GM19395 (cell line): Measurements from ENCODE around the gene OR2G6.
"Not testable (repeated sequence)": the region's sequence is repeated elsewhere in the genome, so short reads cannot be mapped to it uniquely, and the experiment has no call there.

ENCODE experiments used
- ATAC-seq: cut with Tn5 transposase; IDR thresholded peaks from one replicate; pipeline ENCODE4 v1.9.1; 2021; ENCODE audit warnings: mild to moderate bottlenecking, moderate library complexity; ENCODE audit not compliant: unreplicated experiment

Gene OR2G6

DNA sequence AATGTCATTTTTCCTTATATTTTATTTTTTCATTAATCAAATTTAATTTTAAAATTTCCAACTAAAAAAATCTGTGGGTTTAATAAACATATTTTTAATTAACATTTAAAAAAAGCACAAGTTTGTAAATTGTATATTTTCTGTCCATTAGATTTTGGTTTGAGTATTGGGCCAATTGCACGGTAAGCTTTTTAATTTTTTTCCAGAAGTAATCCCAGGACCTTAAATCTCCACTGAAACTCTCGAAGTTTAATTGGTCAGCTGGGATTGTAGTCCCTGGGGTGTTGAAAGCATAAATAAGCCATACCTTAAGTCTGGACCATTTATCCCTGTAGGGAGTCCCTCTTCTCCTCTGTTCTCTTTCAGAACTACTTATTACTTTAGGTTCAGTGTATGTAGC is at the start of gene OR2G6:
OR2G6 (plus strand) TSS at position 301 of the 400 bp plus-strand sequence. CDS start 13,574 bp downstream, outside the sequence.
- not testable (repeated sequence) for ATAC-seq

DNA sequence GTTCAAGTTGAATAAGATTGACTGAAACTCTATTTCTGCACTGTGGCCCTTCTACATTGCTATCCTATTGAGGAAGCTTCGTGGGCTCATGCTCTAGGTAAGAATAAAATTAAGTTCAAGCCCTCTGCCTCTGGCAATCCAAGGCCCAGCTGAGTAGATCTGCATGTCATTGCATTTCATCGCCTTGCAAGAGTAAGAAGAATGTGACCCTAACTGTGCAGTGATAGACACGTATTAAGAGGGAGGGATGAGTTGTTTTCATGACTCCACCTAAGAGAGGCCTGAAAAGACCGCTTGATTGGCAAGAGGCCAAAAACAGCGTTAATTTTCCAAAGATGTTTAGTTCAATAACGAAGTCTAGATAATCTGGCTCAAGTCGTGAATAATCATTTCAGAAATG is 48.8 kb upstream of the OR2G6 start:
- ATAC-seq = not testable (repeated sequence)

DNA sequence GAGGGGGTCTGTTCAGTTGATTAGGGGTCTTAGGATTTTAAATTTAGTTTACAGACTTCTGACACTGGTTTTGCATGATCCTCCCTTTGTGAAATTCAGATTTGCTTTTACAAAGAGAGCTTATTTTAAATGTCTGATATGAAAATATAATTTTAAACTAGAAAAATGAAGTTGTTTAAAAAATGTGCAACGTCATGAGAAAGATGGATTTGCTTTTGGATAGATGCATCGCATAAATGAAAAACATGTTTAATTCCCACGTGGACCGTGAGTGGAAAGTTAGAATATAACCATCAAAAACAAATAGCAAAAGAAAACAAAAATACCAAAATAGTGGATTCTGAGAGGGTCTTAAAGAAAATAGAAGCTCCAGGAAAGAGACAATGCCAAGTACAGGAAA is 36.7 kb upstream of the OR2G6 start:
- no peak for ATAC-seq

DNA sequence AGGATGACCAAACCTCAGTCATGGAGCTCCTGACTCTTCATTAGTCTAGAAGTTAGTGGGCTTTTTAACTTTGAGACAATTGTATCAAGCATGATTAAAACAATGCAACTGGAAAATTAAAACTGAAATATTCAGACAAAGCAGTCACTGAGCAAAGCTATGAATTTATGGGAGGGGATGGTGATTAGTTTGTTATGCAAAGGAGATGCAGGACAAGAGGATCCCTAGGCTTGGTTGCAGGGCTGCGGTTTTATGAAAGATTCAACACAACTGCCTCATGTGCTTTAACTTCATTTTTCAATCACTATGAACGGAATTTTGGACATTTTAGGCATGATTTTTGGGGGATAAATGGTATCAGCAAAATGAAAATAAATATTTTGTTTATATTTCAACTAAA is 35.8 kb upstream of the OR2G6 start:
- ATAC-seq = not testable (repeated sequence)

DNA sequence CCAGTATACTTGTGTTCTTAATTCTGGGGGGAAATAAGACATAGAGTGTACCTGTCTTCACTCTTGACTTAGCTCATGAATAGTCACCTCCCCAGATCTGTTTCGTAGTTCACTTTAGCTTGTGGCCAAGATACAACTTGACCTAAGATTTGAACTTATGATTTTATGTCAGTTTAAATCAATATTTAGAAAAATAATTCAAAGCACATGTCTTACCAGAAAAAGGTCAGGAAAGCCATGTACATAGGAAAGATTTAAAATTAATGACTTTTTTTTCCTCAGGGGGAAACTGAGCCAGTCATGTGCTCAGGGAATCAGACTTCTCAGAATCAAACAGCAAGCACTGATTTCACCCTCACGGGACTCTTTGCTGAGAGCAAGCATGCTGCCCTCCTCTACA is 34.8 kb upstream of the OR2G6 start, which contains the start of gene OR2T3:
OR2T3 (plus strand) TSS at position 301 of the 400 bp plus-strand sequence; CDS start at position 301, 0 bp downstream.
- not testable (repeated sequence) for ATAC-seq

DNA sequence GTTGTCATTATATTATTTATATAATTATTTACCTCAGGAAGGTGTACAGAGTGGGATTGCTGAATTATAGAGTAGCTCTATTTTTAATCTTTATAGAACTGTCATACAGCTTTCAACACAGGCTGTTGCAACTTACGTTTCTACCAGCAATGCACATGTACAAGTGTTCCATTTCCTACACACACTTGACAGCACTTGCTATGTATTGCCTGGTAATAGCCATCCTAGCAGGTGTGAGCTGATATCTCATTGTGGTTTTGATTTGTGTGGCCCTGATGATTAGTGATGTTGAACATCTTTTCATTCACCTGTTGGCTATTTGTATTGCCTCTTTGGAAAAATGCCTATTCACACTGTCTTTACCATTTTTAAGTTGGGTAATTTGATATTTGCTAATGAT is 32.2 kb upstream of the OR2G6 start:
- peak; percentile 79 for ATAC-seq

DNA sequence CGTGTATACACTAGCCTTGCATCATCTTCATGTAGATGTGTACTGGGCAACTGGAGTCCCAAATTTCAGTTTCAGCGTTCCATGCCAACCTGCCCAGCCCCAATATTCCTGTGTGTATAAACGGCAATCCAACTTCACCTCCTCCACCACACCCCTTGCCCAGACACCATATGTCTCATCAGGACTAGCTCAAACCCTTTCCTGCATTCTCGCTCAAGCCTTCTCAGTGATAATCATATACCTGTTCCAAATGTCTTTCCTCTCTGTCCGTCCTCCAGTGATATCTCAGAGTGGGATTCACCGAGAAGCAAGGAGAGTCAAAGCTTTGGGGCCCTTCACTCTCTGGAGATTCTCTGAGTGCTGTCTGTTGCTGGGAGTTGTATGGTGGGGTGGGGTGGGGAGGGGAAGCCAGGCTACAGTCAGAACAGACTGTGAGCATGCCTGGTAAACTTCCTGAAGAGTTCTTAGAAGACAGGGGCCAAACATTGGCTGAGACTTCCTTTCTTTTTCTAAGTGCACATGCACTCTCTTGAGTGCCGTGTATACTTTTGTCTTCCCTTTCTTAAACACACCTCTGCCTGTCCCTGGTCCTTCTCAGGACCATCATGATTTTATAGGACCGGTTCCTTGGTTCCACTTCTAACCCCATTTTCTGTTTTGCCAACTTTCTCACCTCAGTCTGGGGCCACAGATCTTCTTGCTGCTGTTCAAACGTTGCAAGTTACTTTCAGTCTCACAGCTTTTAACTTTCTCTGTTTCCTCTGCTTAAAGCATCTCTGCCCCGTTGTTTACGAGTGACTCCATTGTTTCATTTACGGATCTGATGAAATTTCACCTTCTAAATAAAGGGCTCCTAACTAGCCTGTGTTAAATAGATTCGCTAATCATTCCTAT is 25.9 kb upstream of the OR2G6 start:
- peak; percentile 93 for ATAC-seq

DNA sequence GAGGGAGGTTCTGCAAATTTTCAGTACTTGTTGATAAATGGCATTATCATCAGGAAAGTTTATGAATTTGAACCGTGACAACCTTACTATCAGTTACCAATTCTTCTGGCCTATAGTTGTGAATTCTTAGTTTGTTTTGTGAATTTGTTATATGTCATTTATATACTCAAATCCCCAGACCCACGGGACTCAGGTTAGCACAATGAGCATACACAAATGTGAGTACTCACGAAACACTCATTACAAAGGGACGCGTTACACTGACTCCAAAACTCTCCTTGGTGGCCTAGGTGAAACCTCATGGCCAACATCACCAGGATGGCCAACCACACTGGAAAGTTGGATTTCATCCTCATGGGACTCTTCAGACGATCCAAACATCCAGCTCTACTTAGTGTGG is 19.6 kb upstream of the OR2G6 start, which contains the start of gene OR2T5:
OR2T5 (plus strand) TSS at position 301 of the 400 bp plus-strand sequence; CDS start at position 301, 0 bp downstream.
- not testable (repeated sequence) for ATAC-seq

DNA sequence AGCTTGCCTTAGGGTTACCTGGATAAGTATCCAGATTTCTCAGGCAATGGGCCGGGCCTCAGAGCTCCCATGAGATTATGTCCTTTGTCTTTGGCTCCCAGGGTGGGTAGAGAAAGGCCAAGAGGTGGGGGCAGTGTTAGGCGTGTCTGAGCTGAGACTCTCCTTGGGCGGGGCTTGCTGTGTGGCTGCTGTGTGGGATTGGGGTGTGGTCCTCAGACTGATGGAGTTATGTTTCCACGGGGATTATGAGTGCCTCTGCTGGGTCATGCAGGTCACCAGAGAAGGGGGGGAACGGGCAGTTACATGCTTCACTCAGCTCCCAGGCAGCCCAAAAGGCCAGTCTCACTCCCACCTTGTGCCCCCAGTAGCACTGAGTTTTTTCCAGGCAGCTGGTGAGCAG is 11.2 kb upstream of the OR2G6 start:
- ATAC-seq = not testable (repeated sequence)

DNA sequence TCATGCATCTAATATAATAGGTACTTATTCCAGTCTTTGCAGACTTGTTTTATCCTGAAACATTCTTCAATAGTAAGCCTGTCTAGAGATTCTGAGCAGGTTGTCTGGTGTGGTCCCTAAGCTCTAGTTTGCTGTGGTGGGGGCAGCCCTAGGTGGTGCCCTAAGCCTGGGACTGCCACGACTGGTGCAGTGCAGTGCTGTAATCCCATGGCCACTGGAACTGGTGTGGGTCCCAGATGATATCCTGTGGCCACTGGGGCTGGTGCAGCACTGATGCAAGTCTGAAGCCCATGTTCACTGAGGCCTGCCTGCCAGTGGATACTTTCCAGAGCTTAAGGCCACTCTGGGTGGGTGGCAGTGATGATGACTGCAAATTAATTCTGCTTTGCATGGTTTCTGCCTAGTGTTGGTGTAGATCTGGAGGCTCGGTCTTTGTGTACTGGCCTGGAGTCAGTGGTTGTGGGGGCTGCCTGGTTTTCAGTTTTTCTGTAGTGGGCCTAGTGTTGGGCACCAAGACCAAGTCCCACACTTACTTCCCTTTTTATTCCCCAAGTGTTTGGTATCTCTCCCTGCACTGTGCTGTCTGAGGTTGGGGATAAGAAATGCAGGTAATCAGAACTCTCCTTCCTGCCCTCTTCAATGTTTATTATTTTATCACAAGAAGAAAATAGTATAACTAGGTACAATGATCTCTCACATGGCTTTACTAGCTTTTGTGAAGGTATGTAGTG is 7.4 kb upstream of the OR2G6 start:
- not testable (repeated sequence) for ATAC-seq

DNA sequence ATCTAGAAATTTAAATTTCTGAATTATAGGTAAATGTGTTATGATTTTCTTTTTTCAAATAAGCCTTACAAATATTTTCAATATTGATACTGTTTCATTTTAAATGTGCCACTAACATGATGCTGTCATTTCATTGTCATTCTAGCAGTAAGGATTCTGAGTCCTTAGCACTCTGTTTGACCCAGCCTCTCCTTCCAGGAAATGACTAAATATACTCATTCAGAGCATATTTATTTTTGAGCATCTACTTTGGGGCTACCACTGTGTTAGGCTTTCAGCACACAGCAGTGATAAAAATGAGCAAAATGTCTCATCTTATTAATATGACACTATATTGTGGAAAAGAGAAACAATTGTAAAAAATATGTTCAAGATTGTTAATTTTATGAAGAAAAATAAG is 2.3 kb downstream of the OR2G6 start:
- peak; percentile 67 for ATAC-seq

DNA sequence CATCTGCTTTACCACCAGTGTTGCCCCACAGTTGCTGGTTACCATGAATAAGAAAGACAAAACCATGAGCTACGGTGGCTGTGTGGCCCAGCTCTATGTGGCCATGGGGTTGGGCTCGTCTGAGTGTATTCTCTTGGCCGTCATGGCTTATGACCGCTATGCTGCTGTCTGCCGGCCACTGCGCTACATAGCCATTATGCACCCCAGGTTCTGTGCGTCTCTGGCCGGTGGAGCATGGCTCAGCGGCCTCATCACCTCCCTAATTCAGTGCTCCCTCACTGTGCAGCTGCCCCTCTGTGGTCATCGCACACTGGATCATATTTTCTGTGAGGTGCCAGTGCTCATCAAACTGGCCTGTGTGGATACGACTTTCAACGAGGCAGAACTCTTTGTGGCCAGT is 14.0 kb downstream of the OR2G6 start:
- ATAC-seq = no peak

DNA sequence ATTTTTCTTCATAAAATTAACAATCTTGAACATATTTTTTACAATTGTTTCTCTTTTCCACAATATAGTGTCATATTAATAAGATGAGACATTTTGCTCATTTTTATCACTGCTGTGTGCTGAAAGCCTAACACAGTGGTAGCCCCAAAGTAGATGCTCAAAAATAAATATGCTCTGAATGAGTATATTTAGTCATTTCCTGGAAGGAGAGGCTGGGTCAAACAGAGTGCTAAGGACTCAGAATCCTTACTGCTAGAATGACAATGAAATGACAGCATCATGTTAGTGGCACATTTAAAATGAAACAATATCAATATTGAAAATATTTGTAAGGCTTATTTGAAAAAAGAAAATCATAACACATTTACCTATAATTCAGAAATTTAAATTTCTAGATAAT is 29.6 kb downstream of the OR2G6 start:
- peak; percentile 67 for ATAC-seq

DNA sequence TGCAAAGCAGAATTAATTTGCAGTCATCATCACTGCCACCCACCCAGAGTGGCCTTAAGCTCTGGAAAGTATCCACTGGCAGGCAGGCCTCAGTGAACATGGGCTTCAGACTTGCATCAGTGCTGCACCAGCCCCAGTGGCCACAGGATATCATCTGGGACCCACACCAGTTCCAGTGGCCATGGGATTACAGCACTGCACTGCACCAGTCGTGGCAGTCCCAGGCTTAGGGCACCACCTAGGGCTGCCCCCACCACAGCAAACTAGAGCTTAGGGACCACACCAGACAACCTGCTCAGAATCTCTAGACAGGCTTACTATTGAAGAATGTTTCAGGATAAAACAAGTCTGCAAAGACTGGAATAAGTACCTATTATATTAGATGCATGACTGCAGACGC is 39.5 kb downstream of the OR2G6 start:
- ATAC-seq = not testable (repeated sequence)

DNA sequence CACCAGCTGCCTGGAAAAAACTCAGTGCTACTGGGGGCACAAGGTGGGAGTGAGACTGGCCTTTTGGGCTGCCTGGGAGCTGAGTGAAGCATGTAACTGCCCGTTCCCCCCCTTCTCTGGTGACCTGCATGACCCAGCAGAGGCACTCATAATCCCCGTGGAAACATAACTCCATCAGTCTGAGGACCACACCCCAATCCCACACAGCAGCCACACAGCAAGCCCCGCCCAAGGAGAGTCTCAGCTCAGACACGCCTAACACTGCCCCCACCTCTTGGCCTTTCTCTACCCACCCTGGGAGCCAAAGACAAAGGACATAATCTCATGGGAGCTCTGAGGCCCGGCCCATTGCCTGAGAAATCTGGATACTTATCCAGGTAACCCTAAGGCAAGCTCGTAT is 43.2 kb downstream of the OR2G6 start:
- ATAC-seq = not testable (repeated sequence)

DNA sequence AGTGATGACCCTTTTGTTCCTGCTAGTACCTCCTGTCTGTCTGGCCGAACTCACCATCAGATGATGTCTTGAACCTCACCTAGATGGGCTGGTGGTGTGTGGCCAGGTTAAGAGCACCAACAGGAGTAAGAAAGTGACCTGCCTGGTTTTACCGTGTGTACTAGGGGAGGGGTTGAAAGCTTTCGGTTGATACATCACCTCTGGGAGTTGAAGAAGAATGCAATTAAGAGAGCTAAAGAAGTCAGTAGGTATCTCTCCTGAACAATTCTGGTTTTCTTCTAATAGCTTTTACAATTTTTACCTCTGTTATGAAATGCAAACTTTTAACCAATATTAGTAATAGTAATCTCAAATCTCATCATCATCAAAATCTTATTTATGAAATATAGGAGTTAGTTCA is 54.8 kb downstream of the OR2G6 start, which contains the start of gene OR2T29:
OR2T29 (minus strand) TSS at position 101 of the 400 bp plus-strand sequence. CDS start 3,281 bp downstream, outside the sequence.
- ATAC-seq = not testable (repeated sequence)

DNA sequence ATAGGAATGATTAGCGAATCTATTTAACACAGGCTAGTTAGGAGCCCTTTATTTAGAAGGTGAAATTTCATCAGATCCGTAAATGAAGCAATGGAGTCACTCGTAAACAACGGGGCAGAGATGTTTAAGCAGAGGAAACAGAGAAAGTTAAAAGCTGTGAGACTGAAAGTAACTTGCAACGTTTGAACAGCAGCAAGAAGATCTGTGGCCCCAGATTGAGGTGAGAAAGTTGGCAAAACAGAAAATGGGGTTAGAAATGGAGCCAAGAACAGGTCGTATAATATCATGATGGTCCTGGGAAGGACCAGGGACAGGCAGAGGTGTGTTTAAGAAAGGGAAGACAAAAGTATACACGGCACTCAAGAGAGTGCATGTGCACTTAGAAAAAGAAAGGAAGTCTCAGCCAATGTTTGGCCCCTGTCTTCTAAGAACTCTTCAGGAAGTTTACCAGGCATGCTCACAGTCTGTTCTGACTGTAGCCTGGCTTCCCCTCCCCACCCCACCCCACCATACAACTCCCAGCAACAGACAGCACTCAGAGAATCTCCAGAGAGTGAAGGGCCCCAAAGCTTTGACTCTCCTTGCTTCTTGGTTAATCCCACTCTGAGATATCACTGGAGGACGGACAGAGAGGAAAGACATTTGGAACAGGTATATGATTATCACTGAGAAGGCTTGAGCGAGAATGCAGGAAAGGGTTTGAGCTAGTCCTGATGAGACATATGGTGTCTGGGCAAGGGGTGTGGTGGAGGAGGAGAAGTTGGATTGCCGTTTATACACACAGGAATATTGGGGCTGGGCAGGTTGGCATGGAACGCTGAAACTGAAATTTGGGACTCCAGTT is 57.9 kb downstream of the OR2G6 start:
- ATAC-seq = peak; percentile 93

DNA sequence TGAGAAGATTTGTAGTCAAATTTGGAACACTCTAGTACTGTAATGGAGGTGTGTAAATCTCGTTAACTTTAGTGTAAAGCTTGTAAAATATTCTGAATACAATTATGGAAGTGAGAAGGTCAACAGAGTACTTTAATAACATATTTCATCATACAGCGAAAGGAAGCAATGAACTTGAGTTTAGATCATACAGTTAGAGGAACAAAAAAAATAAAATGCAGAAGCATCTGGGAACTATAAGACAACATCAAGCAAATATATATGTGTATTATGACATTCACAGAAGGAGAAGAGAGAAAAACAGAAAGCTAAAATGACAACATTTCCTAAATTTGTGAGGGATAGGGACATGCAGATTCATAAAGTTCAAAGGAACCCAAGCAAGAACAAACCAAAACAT is 61.2 kb downstream of the OR2G6 start:
- not testable (repeated sequence) for ATAC-seq

DNA sequence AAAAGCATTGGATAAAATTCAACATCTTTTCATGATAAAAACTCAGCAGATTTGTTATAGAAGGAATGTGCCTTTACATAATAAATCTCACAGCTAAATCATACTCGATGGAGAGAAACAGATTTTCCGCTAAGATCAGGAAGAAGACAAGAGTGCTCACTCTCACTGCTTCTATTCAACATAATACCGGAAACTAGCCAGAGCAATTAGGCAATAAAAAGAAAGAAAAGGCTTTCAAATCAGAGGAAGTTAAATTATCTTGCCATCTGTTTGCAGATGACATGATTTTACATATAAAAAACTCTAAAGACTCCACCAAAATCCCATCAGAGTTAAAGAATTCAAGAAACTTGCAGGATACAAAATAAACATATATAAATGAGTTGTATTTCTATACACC is 62.9 kb downstream of the OR2G6 start:
- ATAC-seq = not testable (repeated sequence)

DNA sequence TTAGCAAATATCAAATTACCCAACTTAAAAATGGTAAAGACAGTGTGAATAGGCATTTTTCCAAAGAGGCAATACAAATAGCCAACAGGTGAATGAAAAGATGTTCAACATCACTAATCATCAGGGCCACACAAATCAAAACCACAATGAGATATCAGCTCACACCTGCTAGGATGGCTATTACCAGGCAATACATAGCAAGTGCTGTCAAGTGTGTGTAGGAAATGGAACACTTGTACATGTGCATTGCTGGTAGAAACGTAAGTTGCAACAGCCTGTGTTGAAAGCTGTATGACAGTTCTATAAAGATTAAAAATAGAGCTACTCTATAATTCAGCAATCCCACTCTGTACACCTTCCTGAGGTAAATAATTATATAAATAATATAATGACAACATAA is 64.2 kb downstream of the OR2G6 start:
- ATAC-seq = peak; percentile 96
